PC-3 (cell line): ENCODE measurements around the gene ENTREP3. TPM values are rescaled to one million over a fixed set of nuclear protein-coding genes. Genes with fewer than 3 reads are reported as not detected.

ENCODE experiments used
- ATAC-seq: fragments of 200-7000 bp; cut with Tn5 transposase; 2 replicates; pipeline ENCODE4 v1.9.1; 2020; ENCODE audit warnings: mild to moderate bottlenecking, moderate library complexity
- BruUV-seq: library from RNA; stranded (reverse); fragments of 400-500 nt; replicated peaks from 2 replicates; lab custom pipeline; 2021; lab: Mats Ljungman, UMichigan
- CTCF ChIA-PET: fragments of 300-600 bp; sonication (Branson Sonifier 250); formaldehyde crosslinking; loops from one replicate; lab custom pipeline; 2022; ENCODE audit warnings: antibody characterized with exemption; lab: Charles Lee
- POLR2A ChIA-PET: fragments of 300-600 bp; sonication (Branson Sonifier 250); formaldehyde crosslinking; loops from one replicate; lab custom pipeline; 2022; ENCODE audit warnings: antibody characterized with exemption; ENCODE audit not compliant: unreplicated experiment; lab: Charles Lee
- DNase-seq: peaks from one replicate; pipeline ENCODE4 v3.0.0-alpha.2; 2015
- H2AFZ ChIP-seq: fragments of 300-600 bp; sonication (generic); 2 replicates; pipeline ENCODE4 v1.6.0; 2016; ENCODE audit warnings: antibody characterized with exemption, low read length
- H3F3A ChIP-seq: fragments of 300-600 bp; sonication (generic); one replicate; pipeline ENCODE4 v1.6.0; 2017; ENCODE audit warnings: antibody characterized with exemption, low read length, control low read depth, mild to moderate bottlenecking; ENCODE audit not compliant: unreplicated experiment
- H3K27ac ChIP-seq: fragments of 300-600 bp; sonication (generic); 2 replicates; pipeline ENCODE4 v1.5.1; 2016; ENCODE audit warnings: mild to moderate bottlenecking, low read length
- H3K27me3 ChIP-seq: fragments of 300-600 bp; sonication (generic); 2 replicates; pipeline ENCODE4 v1.6.1; 2016; ENCODE audit warnings: low read length, mixed read lengths
- H3K36me3 ChIP-seq: fragments of 300-600 bp; sonication (generic); 2 replicates; pipeline ENCODE4 v1.6.1; 2016; ENCODE audit warnings: low read depth, mixed run types, low read length, mixed read lengths
- H3K4me1 ChIP-seq: fragments of 300-600 bp; sonication (generic); 2 replicates; pipeline ENCODE4 v1.5.1; 2016; ENCODE audit warnings: low read length; ENCODE audit not compliant: insufficient read depth
- H3K4me2 ChIP-seq: fragments of 300-600 bp; sonication (generic); 2 replicates; pipeline ENCODE4 v1.6.0; 2016; ENCODE audit warnings: low read length
- H3K4me3 ChIP-seq: fragments of 300-600 bp; sonication (generic); 2 replicates; pipeline ENCODE4 v1.5.1; 2016; ENCODE audit warnings: mild to moderate bottlenecking, low read length, mixed read lengths
- H3K79me2 ChIP-seq: fragments of 300-600 bp; sonication (generic); 2 replicates; pipeline ENCODE4 v1.6.1; 2017; ENCODE audit warnings: low read length, mixed read lengths
- H3K9ac ChIP-seq: fragments of 300-600 bp; sonication (generic); 2 replicates; pipeline ENCODE4 v1.6.0; 2016; ENCODE audit warnings: mild to moderate bottlenecking, low read length
- H3K9me2 ChIP-seq: fragments of 300-600 bp; sonication (generic); replicated peaks from 2 replicates; pipeline ENCODE4 v1.6.1; 2016; ENCODE audit warnings: mixed run types, low read length, mixed read lengths
- H3K9me3 ChIP-seq: fragments of 300-600 bp; sonication (generic); 2 replicates; pipeline ENCODE4 v1.6.1; 2016; ENCODE audit warnings: low read length, mixed read lengths
- H4K20me1 ChIP-seq: fragments of 300-600 bp; sonication (generic); 2 replicates; pipeline ENCODE4 v1.6.1; 2016; ENCODE audit warnings: low read length, mixed read lengths
- CTCF ChIP-seq: fragments of 300-600 bp; sonication (generic); conservative IDR thresholded peaks from 2 replicates; pipeline ENCODE4 v1.5.1; 2017; ENCODE audit warnings: antibody characterized with exemption, low read depth, mild to moderate bottlenecking, low read length
- EZH2 ChIP-seq: fragments of 300-600 bp; sonication (generic); IDR thresholded peaks from one replicate; pipeline ENCODE4 v1.6.1; 2017; ENCODE audit warnings: antibody characterized with exemption, mild to moderate bottlenecking, low read length; ENCODE audit not compliant: unreplicated experiment
- EZH2phosphoT487 ChIP-seq: fragments of 300-600 bp; sonication (generic); IDR thresholded peaks from 2 replicates; pipeline ENCODE4 v1.6.1; 2018; ENCODE audit warnings: mild to moderate bottlenecking, antibody characterized with exemption, low read length, borderline replicate concordance
- intact Hi-C: fragments of 100-400 bp; cut with micrococcal nuclease; formaldehyde crosslinking; loops from 2 replicates; pipeline ENCODE4 v1.9.0; 2023
- total RNA-seq: library from RNA; depleted of rRNA; stranded (reverse); fragments of >200 nt; gene quantifications from 2 replicates; pipeline ENCODE4 v1.2.3, GENCODE V29; 2014

The ENTREP3 gene
- total RNA-seq, 1 experiment from 2014 or later: 30.9 TPM

DNA sequence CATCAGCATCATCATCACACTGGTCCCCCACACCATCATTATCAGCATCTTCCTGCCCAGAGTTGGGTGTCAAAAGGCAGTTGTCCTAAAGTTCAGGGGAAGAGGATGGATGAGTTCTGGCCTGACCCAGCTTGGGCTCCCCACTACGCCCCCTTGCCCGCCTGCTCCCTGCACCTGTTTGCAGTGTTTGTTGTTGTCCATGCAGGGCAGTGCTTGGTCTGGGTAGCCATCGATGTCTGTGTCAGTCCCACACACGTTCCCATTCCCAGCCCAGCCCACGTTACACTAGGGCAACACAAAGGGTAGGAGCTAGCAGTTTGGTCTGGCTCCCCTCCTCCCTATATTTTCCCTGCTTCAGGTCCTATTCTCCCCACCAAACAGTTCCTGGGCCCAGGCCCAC is 54.4 kb downstream of the ENTREP3 start:
- ChIA-PET POLR2A (no interaction called here), CTCF (no interaction called here)
- Histone ChIP-seq H3K4me2 (no peak overlapping the region), H2AFZ (no peak overlapping the region), H3K9ac (no peak overlapping the region), H3K36me3 (peaks cover 4% of the 10 kb centered on the region; the same call in 1 of the 2 replicates), H3K4me1 (peaks cover under 1% of the 10 kb centered on the region; the same call in 1 of the 2 replicates), H3K4me3 (no peak overlapping the region), H3K27me3 (no peaks in the 10 kb centered on the region), H3K9me2 (no peaks in the 10 kb centered on the region), H3K79me2 (no peaks in the 10 kb centered on the region), H3K9me3 (no peaks in the 10 kb centered on the region), H3K27ac (no peak overlapping the region), H3F3A (no peaks in the 10 kb centered on the region), H4K20me1 (no peaks in the 10 kb centered on the region)
- no peak for TF ChIP-seq CTCF
- no peak for TF ChIP-seq EZH2phosphoT487
- no peak for TF ChIP-seq EZH2
- ATAC-seq: no peak
- BruUV-seq: no TSS peak
- intact Hi-C loops: no loop called here
- no peak for DNase-seq

DNA sequence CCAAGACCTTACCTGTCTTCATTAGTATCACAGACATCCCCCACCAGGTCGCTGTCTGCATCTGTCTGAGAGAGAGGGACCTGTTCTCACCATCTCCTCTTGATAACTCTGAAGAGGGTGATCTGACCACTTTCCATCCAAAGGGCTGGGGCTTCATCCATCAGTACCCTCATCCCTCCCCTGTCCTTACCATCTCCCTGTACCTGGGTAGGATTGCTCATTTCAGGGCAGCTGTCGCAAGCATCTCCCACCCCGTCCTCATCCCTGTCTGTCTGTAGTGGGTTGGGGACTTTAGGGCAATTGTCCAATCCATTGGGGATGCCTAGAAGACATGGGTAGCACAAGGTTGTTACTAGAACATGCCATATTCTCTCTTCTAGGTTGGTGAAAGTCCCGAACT is 55.5 kb downstream of the ENTREP3 start:
- Histone ChIP-seq H3K79me2 (peaks cover 4% of the 10 kb centered on the region; the same call in 1 of the 2 replicates), H3F3A (no peaks in the 10 kb centered on the region), H3K4me3 (no peak overlapping the region), H2AFZ (no peak overlapping the region), H3K9me2 (no peaks in the 10 kb centered on the region), H3K4me2 (no peak overlapping the region), H3K9ac (no peak overlapping the region), H3K4me1 (peaks cover 8% of the 10 kb centered on the region), H4K20me1 (no peaks in the 10 kb centered on the region), H3K9me3 (no peaks in the 10 kb centered on the region), H3K27ac (no peak overlapping the region), H3K27me3 (no peaks in the 10 kb centered on the region), H3K36me3 (peaks cover 4% of the 10 kb centered on the region; the same call in 1 of the 2 replicates)
- DNase-seq: no peak
- ChIA-PET CTCF (no interaction called here), POLR2A (interaction anchor here (0.6 kb wide), 1 partner anchor 41 kb away, joined by 4 read pairs; a partner anchor contains a TSS)
- BruUV-seq: no TSS peak
- no peak for ATAC-seq
- TF ChIP-seq EZH2: no peak
- TF ChIP-seq CTCF: no peak
- no peak for TF ChIP-seq EZH2phosphoT487
- intact Hi-C loops: no loop called here

GRCh38 chr1:155198547-155198906 is 56.8 kb downstream of the ENTREP3 start:
- Histone ChIP-seq H3K4me2 (no peak overlapping the region), H3K4me3 (no peak overlapping the region), H3K9ac (no peak overlapping the region), H4K20me1 (no peaks in the 10 kb centered on the region), H3K36me3 (peaks cover 4% of the 10 kb centered on the region; the same call in 1 of the 2 replicates), H3K9me3 (no peaks in the 10 kb centered on the region), H3K27me3 (no peaks in the 10 kb centered on the region), H2AFZ (no peak overlapping the region), H3K79me2 (peaks cover 4% of the 10 kb centered on the region; the same call in 1 of the 2 replicates), H3K27ac (no peak overlapping the region), H3F3A (no peaks in the 10 kb centered on the region), H3K4me1 (peaks cover 17% of the 10 kb centered on the region), H3K9me2 (no peaks in the 10 kb centered on the region)
- intact Hi-C loops: no loop called here
- DNase-seq (no peak), ATAC-seq (no peak)
- no TSS peak for BruUV-seq
- POLR2A ChIA-PET: interaction anchor here (0.9 kb wide), 1 partner anchor 118 kb away, joined by 6 read pairs; no protein-coding TSS in a partner anchor
- TF ChIP-seq CTCF (no peak), EZH2phosphoT487 (no peak), EZH2 (no peak)
- CTCF ChIA-PET: no interaction called here
